ENCODE measurements around the gene GALNT18. TPM values are rescaled to one million over a fixed set of nuclear protein-coding genes. Genes with fewer than 3 reads are reported as not detected.

Gene GALNT18
- total RNA-seq, 5 donors from 2014 or later (not counting 1 experiment from before 2014, with no cell fraction given) = 0.10 to 0.15 TPM; not detected in 3

- H3K4me1 ChIP-seq (ENCODE audit: control insufficient read depth in 1 of 2, extremely low read depth in 1 of 2, insufficient read depth in 2 of 2, low read length in 2 of 2) = no peaks in the 10 kb centered on the region
- H3K27me3 ChIP-seq (replicated peaks in 1 of 2; ENCODE audit: control insufficient read depth in 2 of 2, extremely low read depth in 1 of 2, insufficient read depth in 2 of 2, low read length in 1 of 2) = peaks cover 0 to 8% of the 10 kb centered on the region in 2 experiments
- ChIA-PET CTCF (no interaction called here), POLR2A (no interaction called here)
- no peaks in the 10 kb centered on the region for H3K4me1 Mint-ChIP-seq
- H3K36me3 Mint-ChIP-seq = no peaks in the 10 kb centered on the region
- no peak overlapping the region for H3K4me3 ChIP-seq (ENCODE audit: control insufficient read depth in 1 of 2, extremely low read depth in 1 of 2, low read length in 1 of 2)
- no peaks in the 10 kb centered on the region for H3K9me3 ChIP-seq
- no peaks in the 10 kb centered on the region for H3K36me3 ChIP-seq (ENCODE audit: control insufficient read depth in 2 of 2, extremely low read depth in 1 of 2, insufficient read depth in 1 of 2, low read length in 1 of 2)
- H3K9me3 Mint-ChIP-seq = no peaks in the 10 kb centered on the region
- ATAC-seq (replicated peaks in 1 of 4) (no peak), DNase-seq (no peak)
- WGBS (ENCODE audit: insufficient coverage) = 98% methylated on average over 4 of the region's 5 CpGs
- no peak overlapping the region for H3K27ac Mint-ChIP-seq
- H3K4me3 Mint-ChIP-seq = no peak overlapping the region
- peaks cover 0 to 3% of the 10 kb centered on the region in 2 donors for H3K27me3 Mint-ChIP-seq
- H3K27ac ChIP-seq (ENCODE audit: low read length) = no peak overlapping the region
These were observed 179.0 kb downstream of the GALNT18 start for GRCh38 chr11:11442791-11443190.

- Mint-ChIP-seq H3K4me1 (no peaks in the 10 kb centered on the region), H3K27me3 (peaks cover 0 to 5% of the 10 kb centered on the region in 2 donors), H3K27ac (no peak overlapping the region), H3K4me3 (no peak overlapping the region), H3K36me3 (no peaks in the 10 kb centered on the region), H3K9me3 (no peaks in the 10 kb centered on the region)
- Histone ChIP-seq H3K27ac (ENCODE audit: low read length) (no peak overlapping the region), H3K4me1 (ENCODE audit: control insufficient read depth in 1 of 2, extremely low read depth in 1 of 2, insufficient read depth in 2 of 2, low read length in 2 of 2) (no peaks in the 10 kb centered on the region), H3K36me3 (ENCODE audit: control insufficient read depth in 2 of 2, extremely low read depth in 1 of 2, insufficient read depth in 1 of 2, low read length in 1 of 2) (no peaks in the 10 kb centered on the region), H3K9me3 (no peaks in the 10 kb centered on the region), H3K4me3 (ENCODE audit: control insufficient read depth in 1 of 2, extremely low read depth in 1 of 2, low read length in 1 of 2) (no peak overlapping the region), H3K27me3 (replicated peaks in 1 of 2; ENCODE audit: control insufficient read depth in 2 of 2, extremely low read depth in 1 of 2, insufficient read depth in 2 of 2, low read length in 1 of 2) (peaks cover 0 to 11% of the 10 kb centered on the region in 2 experiments)
- no CpG with 5 or more reads among the region's 7 CpGs for WGBS (ENCODE audit: insufficient coverage)
- ATAC-seq (replicated peaks in 1 of 4) = no peak
- CTCF ChIA-PET = no interaction called here
- no peak for DNase-seq
- POLR2A ChIA-PET = no interaction called here
These were observed 180.3 kb downstream of the GALNT18 start for GRCh38 chr11:11441516-11441915.

GRCh38 chr11:11441091-11441490 lies 180.7 kb downstream of the GALNT18 start:
- H3K27ac Mint-ChIP-seq = no peak overlapping the region
- DNase-seq = no peak
- no peaks in the 10 kb centered on the region for H3K9me3 Mint-ChIP-seq
- no peak overlapping the region for H3K4me3 ChIP-seq (ENCODE audit: control insufficient read depth in 1 of 2, extremely low read depth in 1 of 2, low read length in 1 of 2)
- peaks cover 0 to 5% of the 10 kb centered on the region in 2 donors for H3K27me3 Mint-ChIP-seq
- no peak for ATAC-seq (replicated peaks in 1 of 4)
- no peaks in the 10 kb centered on the region for H3K4me1 ChIP-seq (ENCODE audit: control insufficient read depth in 1 of 2, extremely low read depth in 1 of 2, insufficient read depth in 2 of 2, low read length in 2 of 2)
- peaks cover 0 to 8% of the 10 kb centered on the region in 2 experiments for H3K27me3 ChIP-seq (replicated peaks in 1 of 2; ENCODE audit: control insufficient read depth in 2 of 2, extremely low read depth in 1 of 2, insufficient read depth in 2 of 2, low read length in 1 of 2)
- H3K27ac ChIP-seq (ENCODE audit: low read length) = no peak overlapping the region
- no peaks in the 10 kb centered on the region for H3K36me3 Mint-ChIP-seq
- no CpG with 5 or more reads among the region's 1 CpG for WGBS (ENCODE audit: insufficient coverage)
- POLR2A ChIA-PET = no interaction called here
- CTCF ChIA-PET = no interaction called here
- H3K9me3 ChIP-seq = no peaks in the 10 kb centered on the region
- H3K4me1 Mint-ChIP-seq = no peaks in the 10 kb centered on the region
- no peak overlapping the region for H3K4me3 Mint-ChIP-seq
- no peaks in the 10 kb centered on the region for H3K36me3 ChIP-seq (ENCODE audit: control insufficient read depth in 2 of 2, extremely low read depth in 1 of 2, insufficient read depth in 1 of 2, low read length in 1 of 2)

- no peak for ATAC-seq (replicated peaks in 1 of 4)
- no peak overlapping the region for H3K27ac Mint-ChIP-seq
- Histone ChIP-seq H3K9me3 (no peaks in the 10 kb centered on the region), H3K36me3 (ENCODE audit: control insufficient read depth in 2 of 2, extremely low read depth in 1 of 2, insufficient read depth in 1 of 2, low read length in 1 of 2) (no peaks in the 10 kb centered on the region), H3K4me1 (ENCODE audit: control insufficient read depth in 1 of 2, extremely low read depth in 1 of 2, insufficient read depth in 2 of 2, low read length in 2 of 2) (no peaks in the 10 kb centered on the region), H3K4me3 (ENCODE audit: control insufficient read depth in 1 of 2, extremely low read depth in 1 of 2, low read length in 1 of 2) (no peak overlapping the region), H3K27ac (ENCODE audit: low read length) (no peak overlapping the region), H3K27me3 (replicated peaks in 1 of 2; ENCODE audit: control insufficient read depth in 2 of 2, extremely low read depth in 1 of 2, insufficient read depth in 2 of 2, low read length in 1 of 2) (peaks cover 0 to 13% of the 10 kb centered on the region in 2 experiments)
- WGBS (ENCODE audit: insufficient coverage) = 79% methylated on average over 6 of the region's 6 CpGs
- ChIA-PET POLR2A (no interaction called here), CTCF (no interaction called here)
- H3K36me3 Mint-ChIP-seq = no peaks in the 10 kb centered on the region
- no peaks in the 10 kb centered on the region for H3K4me1 Mint-ChIP-seq
- H3K4me3 Mint-ChIP-seq = no peak overlapping the region
- no peak for DNase-seq
- H3K9me3 Mint-ChIP-seq = no peaks in the 10 kb centered on the region
- peaks cover 0 to 5% of the 10 kb centered on the region in 2 donors for H3K27me3 Mint-ChIP-seq
These were observed 181.7 kb downstream of the GALNT18 start for GRCh38 chr11:11440144-11440543.

- Histone ChIP-seq H3K27ac (ENCODE audit: low read length) (no peak overlapping the region), H3K36me3 (ENCODE audit: control insufficient read depth in 2 of 2, extremely low read depth in 1 of 2, insufficient read depth in 1 of 2, low read length in 1 of 2) (no peaks in the 10 kb centered on the region), H3K4me3 (ENCODE audit: control insufficient read depth in 1 of 2, extremely low read depth in 1 of 2, low read length in 1 of 2) (no peak overlapping the region), H3K4me1 (ENCODE audit: control insufficient read depth in 1 of 2, extremely low read depth in 1 of 2, insufficient read depth in 2 of 2, low read length in 2 of 2) (no peaks in the 10 kb centered on the region), H3K27me3 (replicated peaks in 1 of 2; ENCODE audit: control insufficient read depth in 2 of 2, extremely low read depth in 1 of 2, insufficient read depth in 2 of 2, low read length in 1 of 2) (peaks cover 0 to 13% of the 10 kb centered on the region in 2 experiments), H3K9me3 (no peaks in the 10 kb centered on the region)
- ATAC-seq (replicated peaks in 1 of 4) = no peak
- H3K4me3 Mint-ChIP-seq = no peak overlapping the region
- H3K27ac Mint-ChIP-seq = no peak overlapping the region
- no CpG with 5 or more reads among the region's 2 CpGs for WGBS (ENCODE audit: insufficient coverage)
- CTCF ChIA-PET = no interaction called here
- H3K9me3 Mint-ChIP-seq = no peaks in the 10 kb centered on the region
- H3K36me3 Mint-ChIP-seq = no peaks in the 10 kb centered on the region
- POLR2A ChIA-PET = no interaction called here
- no peaks in the 10 kb centered on the region for H3K4me1 Mint-ChIP-seq
- peaks cover 0 to 5% of the 10 kb centered on the region in 2 donors for H3K27me3 Mint-ChIP-seq
- DNase-seq = no peak
These were observed 182.2 kb downstream of the GALNT18 start for GRCh38 chr11:11439591-11439990.

- Histone ChIP-seq H3K4me3 (ENCODE audit: control insufficient read depth in 1 of 2, extremely low read depth in 1 of 2, low read length in 1 of 2) (no peak overlapping the region), H3K27me3 (replicated peaks in 1 of 2; ENCODE audit: control insufficient read depth in 2 of 2, extremely low read depth in 1 of 2, insufficient read depth in 2 of 2, low read length in 1 of 2) (peaks cover 0 to 17% of the 10 kb centered on the region in 2 experiments), H3K36me3 (ENCODE audit: control insufficient read depth in 2 of 2, extremely low read depth in 1 of 2, insufficient read depth in 1 of 2, low read length in 1 of 2) (no peaks in the 10 kb centered on the region), H3K27ac (ENCODE audit: low read length) (no peak overlapping the region), H3K9me3 (no peaks in the 10 kb centered on the region), H3K4me1 (ENCODE audit: control insufficient read depth in 1 of 2, extremely low read depth in 1 of 2, insufficient read depth in 2 of 2, low read length in 2 of 2) (no peaks in the 10 kb centered on the region)
- no peaks in the 10 kb centered on the region for H3K9me3 Mint-ChIP-seq
- H3K4me1 Mint-ChIP-seq = no peaks in the 10 kb centered on the region
- WGBS (ENCODE audit: insufficient coverage) = 77% methylated on average over 7 of the region's 10 CpGs
- ATAC-seq (replicated peaks in 1 of 4) (no peak), DNase-seq (no peak)
- H3K27me3 Mint-ChIP-seq = peaks cover 0 to 5% of the 10 kb centered on the region in 2 donors
- ChIA-PET CTCF (no interaction called here), POLR2A (interaction anchor here in 1 of 2 donors (0.6 kb wide), 1 partner anchor 223 kb away, joined by 5 read pairs; no protein-coding TSS in a partner anchor)
- no peak overlapping the region for H3K4me3 Mint-ChIP-seq
- H3K36me3 Mint-ChIP-seq = no peaks in the 10 kb centered on the region
- H3K27ac Mint-ChIP-seq = no peak overlapping the region
These were observed 185.0 kb downstream of the GALNT18 start for GRCh38 chr11:11436715-11437313.

- Histone ChIP-seq H3K36me3 (ENCODE audit: control insufficient read depth in 2 of 2, extremely low read depth in 1 of 2, insufficient read depth in 1 of 2, low read length in 1 of 2) (no peaks in the 10 kb centered on the region), H3K4me1 (ENCODE audit: control insufficient read depth in 1 of 2, extremely low read depth in 1 of 2, insufficient read depth in 2 of 2, low read length in 2 of 2) (no peaks in the 10 kb centered on the region), H3K27me3 (replicated peaks in 1 of 2; ENCODE audit: control insufficient read depth in 2 of 2, extremely low read depth in 1 of 2, insufficient read depth in 2 of 2, low read length in 1 of 2) (peaks cover 0 to 17% of the 10 kb centered on the region in 2 experiments), H3K27ac (ENCODE audit: low read length) (no peak overlapping the region), H3K9me3 (no peaks in the 10 kb centered on the region), H3K4me3 (ENCODE audit: control insufficient read depth in 1 of 2, extremely low read depth in 1 of 2, low read length in 1 of 2) (no peak overlapping the region)
- POLR2A ChIA-PET = no interaction called here
- H3K4me3 Mint-ChIP-seq = no peak overlapping the region
- no peaks in the 10 kb centered on the region for H3K36me3 Mint-ChIP-seq
- WGBS (ENCODE audit: insufficient coverage) = 63% methylated on average over 7 of the region's 12 CpGs
- CTCF ChIA-PET = no interaction called here
- no peaks in the 10 kb centered on the region for H3K4me1 Mint-ChIP-seq
- no peak overlapping the region for H3K27ac Mint-ChIP-seq
- no peak for ATAC-seq (replicated peaks in 1 of 4)
- no peak for DNase-seq
- H3K27me3 Mint-ChIP-seq = peaks cover 0 to 7% of the 10 kb centered on the region in 2 donors
- no peaks in the 10 kb centered on the region for H3K9me3 Mint-ChIP-seq
These were observed 186.2 kb downstream of the GALNT18 start for GRCh38 chr11:11435635-11436034.
